H9 (cell line): ENCODE measurements around the gene WDR64. TPM values are rescaled to one million over a fixed set of nuclear protein-coding genes. Genes with fewer than 3 reads are reported as not detected.

Experiments used
- DNase-seq: peaks from one replicate; pipeline ENCODE4 v3.0.0-alpha.2; 2017
- H2AFZ ChIP-seq: one replicate; pipeline ENCODE4 v1.6.1; 2013; ENCODE audit warnings: mild to moderate bottlenecking, low read length, control low read depth, moderate library complexity
- H2AK5ac ChIP-seq: 2 replicates; pipeline ENCODE4 v1.6.1; 2013; ENCODE audit warnings: low read length, control low read depth, mixed read lengths; ENCODE audit not compliant: insufficient read length
- H2BK120ac ChIP-seq: one replicate; pipeline ENCODE4 v1.6.1; 2013; ENCODE audit warnings: low read depth, mild to moderate bottlenecking, low read length, control low read depth, inconsistent platforms; ENCODE audit not compliant: poor library complexity, severe bottlenecking
- H2BK12ac ChIP-seq: 2 replicates; pipeline ENCODE4 v1.6.1; 2013; ENCODE audit warnings: low read length, control low read depth, mixed read lengths, low read depth; ENCODE audit not compliant: insufficient read length
- H2BK15ac ChIP-seq: 2 replicates; pipeline ENCODE4 v1.6.1; 2013; ENCODE audit warnings: low read depth, low read length, control low read depth
- H2BK20ac ChIP-seq: one replicate; pipeline ENCODE4 v1.6.1; 2013; ENCODE audit warnings: low read depth, mild to moderate bottlenecking, low read length, control low read depth, inconsistent platforms; ENCODE audit not compliant: poor library complexity, severe bottlenecking
- H2BK5ac ChIP-seq: 2 replicates; pipeline ENCODE4 v1.6.1; 2013; ENCODE audit warnings: low read length, control low read depth, mixed read lengths; ENCODE audit not compliant: insufficient read length
- H3K14ac ChIP-seq: 2 replicates; pipeline ENCODE4 v1.6.1; 2013; ENCODE audit warnings: low read length, control low read depth; ENCODE audit not compliant: insufficient read depth
- H3K18ac ChIP-seq: 2 replicates; pipeline ENCODE4 v1.6.1; 2013; ENCODE audit warnings: low read depth, mild to moderate bottlenecking, mixed read lengths, low read length, control low read depth; ENCODE audit not compliant: insufficient read length
- H3K23ac ChIP-seq: 2 replicates; pipeline ENCODE4 v1.6.1; 2013; ENCODE audit warnings: low read length, control low read depth, mixed read lengths, low read depth; ENCODE audit not compliant: insufficient read length
- H3K23me2 ChIP-seq: 2 replicates; pipeline ENCODE4 v1.6.1; 2013; ENCODE audit warnings: low read depth, mild to moderate bottlenecking, mixed read lengths, low read length, control low read depth; ENCODE audit not compliant: insufficient read length, poor library complexity, severe bottlenecking
- H3K27ac ChIP-seq: 2 replicates; pipeline ENCODE4 v1.5.1; 2013; ENCODE audit warnings: low read length, control low read depth, mixed read lengths, low read depth; ENCODE audit not compliant: insufficient read length
- H3K27me3 ChIP-seq: 2 replicates; pipeline ENCODE4 v1.6.1; 2013; ENCODE audit warnings: low read length, control low read depth, inconsistent platforms; ENCODE audit not compliant: insufficient read depth
- H3K4ac ChIP-seq: 2 replicates; pipeline ENCODE4 v1.6.1; 2013; ENCODE audit warnings: low read depth, mild to moderate bottlenecking, control low read depth, inconsistent platforms, low read length, moderate library complexity
- H3K4me1 ChIP-seq: 2 replicates; pipeline ENCODE4 v1.6.1; 2013; ENCODE audit warnings: low read length, control low read depth, inconsistent platforms; ENCODE audit not compliant: insufficient read depth
- H3K4me2 ChIP-seq: 2 replicates; pipeline ENCODE4 v1.6.1; 2013; ENCODE audit warnings: low read length, control low read depth, mixed read lengths; ENCODE audit not compliant: insufficient read length, insufficient read depth
- H3K56ac ChIP-seq: 2 replicates; pipeline ENCODE4 v1.6.1; 2013; ENCODE audit warnings: low read depth, mild to moderate bottlenecking, mixed read lengths, low read length, control low read depth; ENCODE audit not compliant: insufficient read length
- H3K79me1 ChIP-seq: 2 replicates; pipeline ENCODE4 v1.6.1; 2013; ENCODE audit warnings: low read depth, mild to moderate bottlenecking, moderate library complexity, low read length, control low read depth, inconsistent platforms; ENCODE audit not compliant: insufficient read depth, poor library complexity, severe bottlenecking
- H3K79me2 ChIP-seq: 2 replicates; pipeline ENCODE4 v1.6.1; 2013; ENCODE audit warnings: low read length, control low read depth, inconsistent platforms; ENCODE audit not compliant: insufficient read depth
- H3K9ac ChIP-seq: 2 replicates; pipeline ENCODE4 v1.6.1; 2013; ENCODE audit warnings: low read length, control low read depth, mixed read lengths; ENCODE audit not compliant: insufficient read length; ENCODE audit errors: extremely low read depth
- H3K9me3 ChIP-seq: one replicate; pipeline ENCODE4 v1.6.1; 2013; ENCODE audit warnings: low read depth, low read length, inconsistent platforms; ENCODE audit not compliant: control insufficient read depth
- H3T11ph ChIP-seq: one replicate; pipeline ENCODE4 v1.6.1; 2013; ENCODE audit warnings: mild to moderate bottlenecking, low read length, control low read depth, inconsistent platforms
- H4K20me1 ChIP-seq: one replicate; pipeline ENCODE4 v1.6.1; 2013; ENCODE audit not compliant: control insufficient read depth, insufficient read length, insufficient read depth
- H4K5ac ChIP-seq: 2 replicates; pipeline ENCODE4 v1.6.1; 2013; ENCODE audit warnings: low read depth, mild to moderate bottlenecking, mixed read lengths, low read length, control low read depth; ENCODE audit not compliant: insufficient read length
- H4K8ac ChIP-seq: replicated peaks from 2 replicates; pipeline ENCODE4 v1.6.1; 2013; ENCODE audit warnings: low read length, control low read depth, mixed read lengths, low read depth; ENCODE audit not compliant: insufficient read length
- H4K91ac ChIP-seq: 2 replicates; pipeline ENCODE4 v1.6.1; 2013; ENCODE audit warnings: low read depth, mild to moderate bottlenecking, moderate library complexity, mixed read lengths, low read length, control low read depth; ENCODE audit not compliant: insufficient read length
- H3K27ac Mint-ChIP-seq, 3 experiments: 2 replicates in 2 of 3; 3 replicates in 1 of 3; pipeline ENCODE4 v1.8.0; 2020 to 2021; ENCODE audit warnings: mixed read lengths in 3 of 3, mild to moderate bottlenecking in 1 of 3, moderate library complexity in 1 of 3
- H3K27me3 Mint-ChIP-seq: 2 replicates; pipeline ENCODE4 v1.8.0; 2021; ENCODE audit warnings: low read depth, mild to moderate bottlenecking, moderate library complexity, mixed read lengths
- H3K36me3 Mint-ChIP-seq, 3 experiments: 2 replicates in 2 of 3; 3 replicates in 1 of 3; pipeline ENCODE4 v1.8.0; 2020 to 2021; ENCODE audit warnings: low read depth in 3 of 3, mixed read lengths in 3 of 3; ENCODE audit not compliant: insufficient read depth in 1 of 3
- H3K4me1 Mint-ChIP-seq, 2 experiments: 2 replicates each; pipeline ENCODE4 v1.8.0; 2020; ENCODE audit warnings: mixed read lengths in 2 of 2
- H3K4me3 Mint-ChIP-seq, 2 experiments: 2 replicates in 1 of 2; 3 replicates in 1 of 2; pipeline ENCODE4 v1.8.0; 2020 to 2021; ENCODE audit warnings: mild to moderate bottlenecking in 2 of 2, mixed read lengths in 2 of 2, moderate library complexity in 1 of 2
- H3K9me3 Mint-ChIP-seq, 2 experiments: 2 replicates in 1 of 2; 3 replicates in 1 of 2; pipeline ENCODE4 v1.8.0; 2020; ENCODE audit warnings: mild to moderate bottlenecking in 2 of 2, mixed read lengths in 2 of 2, moderate library complexity in 1 of 2
- CTCF ChIP-seq: fragments of 200-600 bp; sonication (generic); conservative IDR thresholded peaks from 3 replicates; pipeline ENCODE4 v1.8.0; 2021; ENCODE audit warnings: antibody characterized with exemption, mild to moderate bottlenecking
- total RNA-seq: library from RNA; stranded (reverse); gene quantifications from 2 replicates; pipeline ENCODE4 v1.2.1, GENCODE V29; 2021

The WDR64 gene
- total RNA-seq, 1 experiment from 2014 or later: not detected

GRCh38 chr1:241730031-241730430 is 78.0 kb downstream of the WDR64 start:
- H3K79me1 ChIP-seq: no peaks in the 10 kb centered on the region
- no peak overlapping the region for H4K91ac ChIP-seq
- no peaks in the 10 kb centered on the region; the same call in 1 of the 2 replicates for H3K27me3 Mint-ChIP-seq
- H3K14ac ChIP-seq: no peak overlapping the region
- H2BK12ac ChIP-seq: no peak overlapping the region
- no peak overlapping the region for H3K4me3 Mint-ChIP-seq
- H3K36me3 Mint-ChIP-seq: no peaks in the 10 kb centered on the region
- no peaks in the 10 kb centered on the region for H3K27me3 ChIP-seq
- no peaks in the 10 kb centered on the region for H4K20me1 ChIP-seq
- no peak for DNase-seq
- no peak overlapping the region for H3K56ac ChIP-seq
- H3K9me3 Mint-ChIP-seq: no peaks in the 10 kb centered on the region
- no peak overlapping the region for H3K27ac ChIP-seq
- H3K23me2 ChIP-seq: no peaks in the 10 kb centered on the region
- no peak overlapping the region for H3K9ac ChIP-seq
- H3K27ac Mint-ChIP-seq: no peak overlapping the region
- H3K4me1 ChIP-seq: no peaks in the 10 kb centered on the region
- H3K79me2 ChIP-seq: no peaks in the 10 kb centered on the region
- no peak overlapping the region for H2BK5ac ChIP-seq
- no peak overlapping the region for H4K5ac ChIP-seq
- no peaks in the 10 kb centered on the region; a peak in 1 of 4 replicates for H3K4me1 Mint-ChIP-seq
- no peaks in the 10 kb centered on the region for H3K9me3 ChIP-seq
- no peak for TF ChIP-seq CTCF
- no peak overlapping the region for H2BK20ac ChIP-seq
- no peak overlapping the region for H3K18ac ChIP-seq
- H3K23ac ChIP-seq: no peak overlapping the region
- no peak overlapping the region for H3K4me2 ChIP-seq
- no peak overlapping the region for H3K4ac ChIP-seq
- H3T11ph ChIP-seq: no peak overlapping the region
- H2BK15ac ChIP-seq: no peak overlapping the region
- H2AK5ac ChIP-seq: no peak overlapping the region
- H4K8ac ChIP-seq: no peak overlapping the region
- no peak overlapping the region for H2AFZ ChIP-seq
- no peak overlapping the region for H2BK120ac ChIP-seq
